Neuron (in vitro differentiated cells): ENCODE data around the gene NR4A3.

Source experiments
- H2AFZ ChIP-seq: one replicate; pipeline ENCODE4 v1.6.1; 2013; ENCODE audit warnings: low read depth, mild to moderate bottlenecking, inconsistent platforms, low read length, moderate library complexity
- H3K27me3 ChIP-seq: one replicate; pipeline ENCODE4 v1.6.1; 2013; ENCODE audit warnings: low read length; ENCODE audit not compliant: insufficient read depth
- H3K36me3 ChIP-seq: one replicate; pipeline ENCODE4 v1.6.1; 2013; ENCODE audit warnings: low read length; ENCODE audit not compliant: insufficient read depth
- H3K4me1 ChIP-seq: one replicate; pipeline ENCODE4 v1.6.1; 2013; ENCODE audit warnings: low read length; ENCODE audit not compliant: insufficient read depth
- H3K4me3 ChIP-seq: 2 replicates; pipeline ENCODE4 v1.5.1; 2013; ENCODE audit warnings: mild to moderate bottlenecking, low read length, moderate library complexity
- H3K9me3 ChIP-seq: one replicate; pipeline ENCODE4 v1.6.1; 2013; ENCODE audit warnings: low read length

The NR4A3 gene

GRCh38 chr9:99828417-99829176 lies 6.9 kb downstream of the NR4A3 start:
- Histone ChIP-seq H3K4me1 (peaks cover 13% of the 10 kb centered on the region), H3K9me3 (no peaks in the 10 kb centered on the region), H2AFZ (no peak overlapping the region), H3K36me3 (peaks cover 12% of the 10 kb centered on the region), H3K4me3 (no peak overlapping the region), H3K27me3 (no peaks in the 10 kb centered on the region)

GRCh38 chr9:99831857-99832557 lies 10.3 kb downstream of the NR4A3 start:
- no peak overlapping the region for H2AFZ ChIP-seq
- H3K36me3 ChIP-seq, result peaks cover 18% of the 10 kb centered on the region
- H3K9me3 ChIP-seq, result no peaks in the 10 kb centered on the region
- no peak overlapping the region for H3K4me3 ChIP-seq
- H3K27me3 ChIP-seq, result no peaks in the 10 kb centered on the region
- no peaks in the 10 kb centered on the region for H3K4me1 ChIP-seq

- H3K27me3 ChIP-seq, result no peaks in the 10 kb centered on the region
- H3K4me1 ChIP-seq, result no peaks in the 10 kb centered on the region
- H3K9me3 ChIP-seq, result no peaks in the 10 kb centered on the region
- peaks cover 18% of the 10 kb centered on the region for H3K36me3 ChIP-seq
- no peak overlapping the region for H3K4me3 ChIP-seq
- H2AFZ ChIP-seq, result no peak overlapping the region
Measured at GRCh38 chr9:99832558-99832864, 10.8 kb downstream of the NR4A3 start.

GRCh38 chr9:99833735-99834134 lies 12.1 kb downstream of the NR4A3 start:
- no peak overlapping the region for H3K4me3 ChIP-seq
- H3K27me3 ChIP-seq, result no peaks in the 10 kb centered on the region
- peaks cover 16% of the 10 kb centered on the region for H3K36me3 ChIP-seq
- no peaks in the 10 kb centered on the region for H3K4me1 ChIP-seq
- no peak overlapping the region for H2AFZ ChIP-seq
- no peaks in the 10 kb centered on the region for H3K9me3 ChIP-seq

- no peaks in the 10 kb centered on the region for H3K9me3 ChIP-seq
- no peaks in the 10 kb centered on the region for H3K4me1 ChIP-seq
- H3K4me3 ChIP-seq, result no peak overlapping the region
- H3K36me3 ChIP-seq, result peaks cover 9% of the 10 kb centered on the region
- no peak overlapping the region for H2AFZ ChIP-seq
- H3K27me3 ChIP-seq, result no peaks in the 10 kb centered on the region
Measured at GRCh38 chr9:99834474-99834873, 12.8 kb downstream of the NR4A3 start.

- H3K27me3 ChIP-seq, result no peaks in the 10 kb centered on the region
- H3K4me3 ChIP-seq, result no peak overlapping the region
- H3K4me1 ChIP-seq, result no peaks in the 10 kb centered on the region
- no peak overlapping the region for H2AFZ ChIP-seq
- H3K9me3 ChIP-seq, result no peaks in the 10 kb centered on the region
- H3K36me3 ChIP-seq, result peaks cover 5% of the 10 kb centered on the region
Measured at GRCh38 chr9:99835142-99835541, 13.5 kb downstream of the NR4A3 start.

GRCh38 chr9:99835581-99835980 lies 13.9 kb downstream of the NR4A3 start:
- Histone ChIP-seq H3K4me1 (no peaks in the 10 kb centered on the region), H2AFZ (no peak overlapping the region), H3K4me3 (no peak overlapping the region), H3K27me3 (no peaks in the 10 kb centered on the region), H3K36me3 (peaks cover 5% of the 10 kb centered on the region), H3K9me3 (no peaks in the 10 kb centered on the region)

- Histone ChIP-seq H3K9me3 (no peaks in the 10 kb centered on the region), H3K4me3 (no peak overlapping the region), H2AFZ (no peak overlapping the region), H3K27me3 (no peaks in the 10 kb centered on the region), H3K36me3 (peaks cover 2% of the 10 kb centered on the region), H3K4me1 (no peaks in the 10 kb centered on the region)
Measured at GRCh38 chr9:99840072-99840471, 18.4 kb downstream of the NR4A3 start.

- H2AFZ ChIP-seq, result no peak overlapping the region
- no peak overlapping the region for H3K4me3 ChIP-seq
- H3K9me3 ChIP-seq, result no peaks in the 10 kb centered on the region
- peaks cover 22% of the 10 kb centered on the region for H3K36me3 ChIP-seq
- no peaks in the 10 kb centered on the region for H3K4me1 ChIP-seq
- H3K27me3 ChIP-seq, result no peaks in the 10 kb centered on the region
Measured at GRCh38 chr9:99845063-99845462, 23.4 kb downstream of the NR4A3 start.

- H3K4me1 ChIP-seq, result no peaks in the 10 kb centered on the region
- H3K36me3 ChIP-seq, result peaks cover 25% of the 10 kb centered on the region
Measured at GRCh38 chr9:99848447-99848846, 26.8 kb downstream of the NR4A3 start.

GRCh38 chr9:99850736-99851499 lies 29.2 kb downstream of the NR4A3 start:
- H3K4me1 ChIP-seq, result no peaks in the 10 kb centered on the region
- H3K27me3 ChIP-seq, result no peaks in the 10 kb centered on the region
- no peak overlapping the region for H2AFZ ChIP-seq
- no peak overlapping the region for H3K4me3 ChIP-seq
- H3K36me3 ChIP-seq, result peaks cover 23% of the 10 kb centered on the region
- H3K9me3 ChIP-seq, result no peaks in the 10 kb centered on the region

More at GRCh38 chr9:99848447-99848846, 26.8 kb downstream of the NR4A3 start:
- Histone ChIP-seq H3K4me3 (no peak overlapping the region), H3K27me3 (no peaks in the 10 kb centered on the region), H2AFZ (no peak overlapping the region), H3K9me3 (no peaks in the 10 kb centered on the region)

GRCh38 chr9:99851500-99851822 lies 29.8 kb downstream of the NR4A3 start:
- H3K4me1 ChIP-seq, result no peaks in the 10 kb centered on the region
- H3K9me3 ChIP-seq, result no peaks in the 10 kb centered on the region
- no peak overlapping the region for H3K4me3 ChIP-seq

GRCh38 chr9:99852617-99853016 lies 30.9 kb downstream of the NR4A3 start:
- Histone ChIP-seq H3K4me1 (no peaks in the 10 kb centered on the region), H3K36me3 (peaks cover 16% of the 10 kb centered on the region), H3K4me3 (no peak overlapping the region), H2AFZ (no peak overlapping the region), H3K27me3 (no peaks in the 10 kb centered on the region), H3K9me3 (no peaks in the 10 kb centered on the region)

More at GRCh38 chr9:99851500-99851822, 29.8 kb downstream of the NR4A3 start:
- Histone ChIP-seq H3K27me3 (no peaks in the 10 kb centered on the region), H2AFZ (no peak overlapping the region), H3K36me3 (peaks cover 23% of the 10 kb centered on the region)
